Measurements from ENCODE around the gene MAP2K6.

The MAP2K6 gene

DNA sequence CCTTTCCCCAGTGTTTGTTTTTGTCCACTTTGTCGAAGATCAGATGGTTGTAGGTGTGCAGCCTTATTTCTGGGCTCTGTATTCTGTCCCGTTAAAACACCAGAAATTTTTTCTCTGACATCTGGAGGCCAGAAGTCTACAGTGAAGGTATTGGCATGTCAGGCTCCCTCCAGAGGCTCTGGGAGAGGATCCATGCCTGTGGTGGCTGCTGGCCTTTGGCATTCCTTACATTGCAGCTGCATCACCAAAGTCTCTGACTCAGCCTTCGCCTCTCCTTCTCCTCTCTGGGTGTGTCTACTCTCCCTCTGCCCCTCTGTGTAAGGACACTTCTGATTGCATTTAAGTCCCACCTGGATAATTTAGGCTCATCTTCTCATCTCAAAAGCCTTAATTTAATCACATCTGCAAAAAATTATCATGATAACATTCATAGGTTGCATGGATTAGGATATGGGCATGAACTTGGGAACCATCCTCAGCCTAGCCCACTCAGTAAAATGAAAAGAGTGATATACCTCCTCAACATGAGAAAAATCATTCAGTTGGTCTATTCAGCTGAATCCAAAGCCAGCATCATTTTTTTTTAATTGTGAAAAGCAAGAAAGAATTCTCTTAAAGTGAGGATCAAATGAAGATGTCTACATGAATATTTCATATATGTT lies 78.0 kb downstream of the MAP2K6 start:
- DNase-seq (ENCODE audit: low read depth in 2 of 2) = no peak

DNA sequence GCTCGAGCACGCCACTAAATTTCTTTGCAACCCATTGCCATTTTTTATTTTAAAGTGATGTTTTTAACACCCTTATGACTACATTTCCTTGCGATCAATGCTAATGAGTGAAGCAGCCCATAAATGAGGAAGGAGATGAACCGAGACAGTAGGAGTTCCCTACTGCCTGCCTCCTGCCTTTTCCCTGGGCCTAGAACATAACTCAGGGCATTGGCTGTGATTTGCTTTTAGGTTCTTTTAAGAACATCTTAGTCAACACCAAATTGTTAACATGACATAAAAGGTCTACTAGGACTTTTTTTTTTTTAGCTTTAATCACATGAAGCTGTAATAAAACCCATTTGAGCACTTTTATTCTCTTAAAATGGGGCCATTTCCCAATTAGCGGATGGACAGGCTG lies 81.3 kb downstream of the MAP2K6 start:
- no peak for DNase-seq (ENCODE audit: low read depth in 2 of 2)

DNA sequence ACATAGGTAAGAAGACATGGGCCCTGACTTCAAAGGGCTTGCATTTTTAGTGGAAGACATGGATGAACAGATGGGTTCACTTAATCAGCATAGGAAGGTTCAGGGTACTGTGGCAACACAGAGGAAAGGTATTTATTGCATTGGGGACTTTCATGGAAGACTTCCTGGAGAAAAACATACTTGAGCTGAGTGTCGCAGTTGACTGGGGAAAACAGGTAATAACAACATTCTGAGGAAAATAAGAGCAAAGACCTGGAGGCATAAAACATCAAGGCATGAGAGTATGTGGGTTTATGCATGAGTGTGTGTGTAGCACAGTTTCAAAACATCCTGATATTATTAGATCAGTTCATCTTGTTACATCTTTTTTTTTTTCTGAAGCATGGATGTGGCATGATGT lies 82.7 kb downstream of the MAP2K6 start:
- DNase-seq (ENCODE audit: low read depth in 2 of 2) = no peak

DNA sequence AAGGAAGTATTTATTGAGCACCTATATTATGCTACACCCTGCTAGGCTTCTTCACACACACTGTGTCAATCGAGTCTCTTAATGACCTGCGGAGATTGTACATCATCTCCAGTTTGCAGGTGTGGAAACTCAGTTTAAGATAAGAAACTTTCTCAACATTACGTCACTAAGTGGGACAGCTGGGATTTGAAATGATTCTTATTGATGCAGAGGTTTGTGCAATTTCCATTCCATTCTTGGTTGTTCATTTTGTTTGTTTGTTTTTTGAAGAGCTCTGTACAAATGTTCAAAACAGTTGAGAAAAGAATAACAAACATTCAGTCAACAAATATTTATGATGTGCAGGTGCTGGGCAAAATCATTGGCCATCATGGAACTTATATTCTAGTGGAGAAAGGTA lies 84.8 kb downstream of the MAP2K6 start:
- no peak for DNase-seq (ENCODE audit: low read depth in 2 of 2)

DNA sequence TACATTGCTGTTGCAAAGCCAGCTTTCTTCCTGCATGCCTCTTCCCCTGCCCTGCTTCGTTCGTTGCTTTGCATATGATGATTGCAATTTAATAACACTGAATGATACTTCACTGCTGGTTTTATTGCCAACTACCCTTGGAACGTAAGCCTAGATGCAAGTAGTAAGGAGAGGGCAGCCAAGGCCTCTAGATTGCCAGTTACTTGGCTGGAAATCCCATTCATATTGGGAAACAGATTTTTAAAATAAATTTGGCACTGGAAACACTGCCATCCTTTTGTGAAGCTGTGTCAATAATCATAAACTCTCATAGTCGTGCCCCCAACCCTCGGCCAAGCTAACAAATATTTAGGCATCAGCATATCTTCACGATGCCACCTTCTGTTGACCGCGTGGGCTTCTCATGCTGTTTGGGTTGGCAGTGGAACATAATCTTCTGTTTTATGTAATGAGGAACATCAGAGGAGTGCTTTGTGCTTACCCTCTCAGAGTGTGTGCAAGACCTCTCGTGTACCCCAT lies 86.5 kb downstream of the MAP2K6 start:
- DNase-seq (ENCODE audit: low read depth in 2 of 2) = no peak

DNA sequence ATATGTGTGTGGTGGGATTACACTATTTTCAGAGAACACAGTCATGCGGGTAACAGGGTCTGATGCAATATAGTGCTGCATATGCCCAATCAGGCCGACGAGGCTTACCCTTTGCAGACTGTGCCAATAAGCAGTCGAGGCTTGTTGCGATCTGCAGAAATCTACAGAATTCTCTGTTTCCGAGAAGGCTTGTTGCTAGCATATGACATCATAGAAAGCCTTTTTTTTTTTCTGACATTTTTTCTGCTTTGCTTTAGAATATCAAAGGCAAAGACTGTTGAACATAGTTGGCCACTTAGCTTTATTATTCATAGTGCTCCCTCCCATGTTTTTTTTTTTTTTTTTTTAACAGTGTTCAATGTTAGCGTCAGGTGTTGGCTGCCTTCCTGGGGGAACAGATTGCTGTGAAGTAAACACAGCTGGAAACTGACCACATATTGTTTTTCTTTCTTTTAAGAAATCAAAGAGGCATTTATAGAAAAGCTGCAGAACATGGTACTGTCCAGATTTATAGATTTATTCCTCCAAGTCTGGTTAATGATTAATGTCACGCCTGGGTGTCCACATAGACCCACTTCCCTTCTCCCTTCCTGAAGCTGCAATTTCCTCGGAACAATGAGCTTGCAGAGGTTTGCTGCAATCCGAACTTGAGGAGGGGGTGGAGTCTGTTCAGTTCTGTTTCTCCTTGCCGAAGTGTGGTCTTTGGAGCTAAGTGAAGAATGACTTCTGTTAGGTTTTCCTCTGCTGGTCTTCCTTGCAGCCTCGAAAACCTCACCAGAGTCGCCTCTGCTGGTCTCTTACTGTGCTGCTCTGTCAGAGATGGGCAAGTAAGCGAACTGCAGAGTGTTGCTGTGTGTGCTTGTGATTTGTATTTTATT lies 87.3 kb downstream of the MAP2K6 start:
- DNase-seq (ENCODE audit: low read depth in 2 of 2) = no peak

DNA sequence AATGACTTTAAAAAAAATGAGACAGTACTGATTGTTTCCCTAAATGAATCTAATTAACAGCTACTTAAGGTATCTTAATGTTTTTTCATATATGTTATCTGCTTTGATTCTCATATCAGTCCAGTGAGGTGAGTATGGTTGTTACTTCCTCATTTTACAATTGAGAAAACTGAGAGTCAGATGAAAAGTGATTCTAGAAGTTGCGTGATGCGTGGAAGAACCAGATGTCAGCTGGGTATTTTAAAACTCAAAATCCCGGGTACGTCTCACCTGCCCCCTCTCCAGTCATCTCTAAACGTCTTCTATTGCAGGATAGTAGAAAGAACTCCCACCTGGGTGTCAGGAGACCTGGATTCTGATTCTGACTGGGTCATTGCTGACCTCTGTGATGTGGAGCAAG lies 89.2 kb downstream of the MAP2K6 start:
- no peak for DNase-seq (ENCODE audit: low read depth in 2 of 2)

DNA sequence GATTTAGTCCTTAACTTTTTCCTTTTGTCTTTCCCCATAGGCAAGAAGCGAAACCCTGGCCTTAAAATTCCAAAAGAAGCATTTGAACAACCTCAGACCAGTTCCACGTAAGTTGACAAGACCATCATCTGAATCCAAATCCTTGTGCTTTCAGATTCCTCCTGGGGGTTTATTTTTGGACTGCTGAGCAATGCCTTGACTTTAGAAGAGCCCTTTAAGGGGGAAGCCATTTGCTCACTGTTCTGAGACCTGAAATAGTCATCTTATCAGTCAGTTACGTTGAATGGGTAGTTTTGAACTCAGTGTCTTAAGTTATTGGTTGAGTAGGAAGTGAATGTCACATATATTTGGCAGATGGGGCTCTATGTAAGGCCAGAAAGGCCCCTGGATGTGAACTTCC lies 91.2 kb downstream of the MAP2K6 start:
- DNase-seq (ENCODE audit: low read depth in 2 of 2) = no peak

DNA sequence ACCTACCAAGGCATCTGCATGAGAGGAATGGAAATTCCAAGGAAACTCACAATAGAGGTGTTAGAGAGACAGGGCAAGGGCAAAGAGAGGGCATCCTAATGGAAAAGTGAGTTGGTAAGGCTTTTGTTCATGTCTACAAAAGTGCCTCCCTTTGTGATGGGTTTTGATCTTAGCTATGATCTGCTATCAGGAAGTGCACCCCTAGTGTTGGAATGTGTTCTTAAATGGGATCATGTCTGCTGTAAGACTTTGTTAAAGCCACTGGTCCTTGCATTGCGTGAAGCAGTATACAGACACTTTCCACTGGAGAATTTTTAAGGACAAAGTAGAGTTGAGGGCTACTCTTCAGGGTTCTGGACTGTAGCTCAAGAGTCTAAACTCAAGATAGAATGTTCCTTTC lies 92.0 kb downstream of the MAP2K6 start:
- no peak for DNase-seq (ENCODE audit: low read depth in 2 of 2)

DNA sequence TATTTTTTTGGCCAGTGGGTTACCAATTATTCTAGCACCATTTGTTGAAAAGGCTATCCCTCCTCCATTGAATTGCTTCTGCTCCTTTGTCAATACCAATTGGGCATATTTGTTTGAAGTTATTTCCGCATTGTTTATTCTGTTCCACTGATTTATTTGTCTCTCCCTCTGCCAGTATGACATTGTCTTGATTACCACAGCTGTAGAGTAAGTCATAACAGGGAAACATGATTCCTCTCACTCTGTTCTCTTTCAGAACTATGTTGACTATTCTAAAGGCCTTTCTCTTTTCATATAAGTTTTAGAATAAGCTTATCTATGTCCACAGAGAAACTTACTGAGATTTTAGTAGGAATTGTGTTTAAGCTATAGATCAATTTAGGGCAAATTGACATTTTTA lies 94.3 kb downstream of the MAP2K6 start:
- DNase-seq (ENCODE audit: low read depth in 2 of 2) = no peak

DNA sequence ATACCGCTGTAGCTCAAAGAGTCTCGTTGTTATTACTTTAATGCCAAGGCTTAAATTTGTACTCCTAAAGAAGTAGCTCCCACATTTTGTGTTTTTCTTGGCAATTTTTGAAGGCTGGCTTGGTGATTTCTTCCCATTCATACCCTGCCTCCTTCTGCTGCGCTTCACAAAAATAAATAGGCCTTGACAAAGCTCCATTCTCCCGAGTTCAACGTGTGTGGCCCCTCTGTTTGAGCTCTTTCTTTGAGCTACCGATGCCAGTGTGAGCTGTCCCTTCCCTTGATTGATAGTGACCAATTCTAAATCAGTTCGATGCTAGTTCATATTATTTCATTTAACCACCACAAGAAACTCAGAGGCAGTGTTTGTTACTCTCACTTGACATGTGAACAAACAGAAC lies 96.8 kb downstream of the MAP2K6 start:
- DNase-seq (ENCODE audit: low read depth in 2 of 2) = no peak

DNA sequence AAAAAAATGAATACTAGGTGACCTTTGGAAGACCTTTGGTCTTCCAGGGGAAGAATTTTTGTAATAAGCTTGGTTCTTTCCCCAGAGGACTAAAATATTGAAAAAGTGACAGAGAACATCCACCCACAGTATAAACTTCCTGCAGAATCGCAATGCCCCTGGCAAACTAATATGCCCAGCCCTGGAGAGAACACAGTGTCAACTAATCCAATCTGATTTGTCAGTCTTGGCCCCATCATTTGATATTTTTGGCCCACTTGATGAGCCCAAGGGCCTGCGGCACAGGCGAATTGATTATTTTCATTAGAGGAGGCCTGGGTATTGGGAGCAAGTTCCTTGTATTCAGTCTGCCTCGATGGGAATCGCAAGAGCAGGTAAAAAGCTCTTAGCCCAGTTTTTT lies 98.4 kb downstream of the MAP2K6 start:
- DNase-seq (ENCODE audit: low read depth in 2 of 2) = no peak

DNA sequence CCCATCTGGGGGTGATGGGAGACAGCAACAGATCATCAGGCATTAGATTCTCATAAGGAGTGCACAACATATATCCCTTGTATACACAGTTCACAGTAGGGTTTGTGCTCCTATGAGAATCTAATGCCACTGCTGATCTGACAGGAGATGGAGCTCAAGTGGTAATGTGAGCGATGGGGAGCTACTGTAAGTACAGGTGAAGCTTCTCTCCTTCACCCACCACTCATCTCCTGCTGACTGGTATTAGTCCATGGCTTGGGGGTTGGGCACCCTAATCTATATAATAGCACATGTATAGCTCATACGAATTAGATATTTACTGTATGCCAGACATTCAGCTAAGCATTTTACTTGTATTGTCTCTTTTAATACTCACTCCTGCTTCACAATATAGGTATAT lies 101.7 kb downstream of the MAP2K6 start:
- no peak for DNase-seq (ENCODE audit: low read depth in 2 of 2)

DNA sequence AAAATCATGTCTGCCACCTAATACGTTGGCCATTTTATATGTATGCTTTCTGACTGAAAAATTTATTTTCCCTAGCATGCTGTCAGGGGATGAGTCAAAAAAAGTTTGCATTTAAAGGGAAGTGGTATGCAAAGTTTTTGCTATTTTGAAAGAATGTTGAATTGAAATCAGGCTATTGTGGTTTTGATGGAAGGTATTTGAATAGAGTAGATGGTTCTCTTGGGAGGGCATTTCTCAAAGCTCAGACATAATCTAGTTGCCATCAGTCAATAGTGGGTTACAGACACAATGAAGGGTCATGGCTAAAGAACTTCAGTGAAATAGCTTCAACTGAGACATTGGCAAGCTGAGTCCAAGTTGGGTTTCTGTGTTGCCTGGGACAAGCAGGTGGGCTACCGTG lies 102.4 kb downstream of the MAP2K6 start:
- no peak for DNase-seq (ENCODE audit: low read depth in 2 of 2)

DNA sequence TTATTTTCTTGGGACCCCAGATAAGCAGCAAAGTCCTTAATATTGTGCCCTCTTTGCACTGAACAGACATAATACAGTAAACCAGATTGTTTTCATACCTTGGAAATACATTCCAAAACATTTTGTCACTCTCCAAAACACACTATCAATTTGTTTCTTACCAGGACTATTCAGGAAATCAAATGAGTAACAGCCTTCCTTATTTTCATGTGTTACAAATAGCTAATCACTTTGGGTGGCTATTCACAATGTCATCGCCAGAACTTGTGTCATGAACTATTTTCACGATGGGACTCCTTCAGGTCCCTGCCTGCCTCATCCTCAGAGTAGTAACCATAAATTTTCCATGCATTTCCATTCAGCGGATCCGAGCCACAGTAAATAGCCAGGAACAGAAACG lies 104.5 kb downstream of the MAP2K6 start:
- DNase-seq (ENCODE audit: low read depth in 2 of 2) = no peak

DNA sequence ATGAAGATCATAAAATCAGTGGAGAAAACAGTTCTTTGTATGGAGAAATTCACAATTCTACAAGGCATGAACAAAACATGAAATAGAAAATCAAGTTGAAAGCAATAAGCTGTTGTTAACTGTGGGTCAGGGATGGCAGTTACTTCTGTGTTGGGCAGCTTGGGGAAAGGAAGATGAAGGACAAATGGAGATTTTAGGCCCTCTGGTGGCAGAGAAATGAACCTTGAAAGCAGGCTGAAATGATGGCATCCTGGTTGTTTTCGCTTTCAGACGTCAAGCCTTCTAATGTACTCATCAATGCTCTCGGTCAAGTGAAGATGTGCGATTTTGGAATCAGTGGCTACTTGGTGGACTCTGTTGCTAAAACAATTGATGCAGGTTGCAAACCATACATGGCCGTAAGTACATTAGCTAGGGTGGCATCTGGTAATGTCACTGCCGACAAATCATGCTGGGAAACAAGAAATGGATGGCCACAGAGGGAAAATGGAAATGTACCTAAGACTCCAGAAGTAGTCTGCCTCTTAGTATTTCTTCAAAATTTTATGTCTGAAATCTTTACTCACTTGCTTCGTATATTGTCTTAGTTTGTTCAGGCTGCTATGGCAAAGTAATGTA lies 108.9 kb downstream of the MAP2K6 start:
- no peak for DNase-seq (ENCODE audit: low read depth in 2 of 2)

DNA sequence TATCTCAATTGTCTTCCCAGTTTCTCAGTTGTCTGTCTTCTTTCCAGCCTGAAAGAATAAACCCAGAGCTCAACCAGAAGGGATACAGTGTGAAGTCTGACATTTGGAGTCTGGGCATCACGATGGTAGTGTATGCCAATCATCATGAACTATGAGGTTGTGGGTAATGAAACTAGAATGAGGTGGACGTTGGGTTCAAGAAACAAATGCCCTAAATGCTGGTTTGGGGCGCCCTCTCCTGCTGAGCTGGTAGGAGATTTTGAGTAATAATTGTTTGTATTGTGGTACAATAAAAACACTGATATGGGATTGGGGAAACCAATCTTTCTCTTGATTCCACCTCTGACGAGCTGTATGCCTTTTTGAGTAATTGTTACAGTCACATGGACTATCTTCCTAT lies 110.4 kb downstream of the MAP2K6 start:
- DNase-seq (ENCODE audit: low read depth in 2 of 2) = no peak

DNA sequence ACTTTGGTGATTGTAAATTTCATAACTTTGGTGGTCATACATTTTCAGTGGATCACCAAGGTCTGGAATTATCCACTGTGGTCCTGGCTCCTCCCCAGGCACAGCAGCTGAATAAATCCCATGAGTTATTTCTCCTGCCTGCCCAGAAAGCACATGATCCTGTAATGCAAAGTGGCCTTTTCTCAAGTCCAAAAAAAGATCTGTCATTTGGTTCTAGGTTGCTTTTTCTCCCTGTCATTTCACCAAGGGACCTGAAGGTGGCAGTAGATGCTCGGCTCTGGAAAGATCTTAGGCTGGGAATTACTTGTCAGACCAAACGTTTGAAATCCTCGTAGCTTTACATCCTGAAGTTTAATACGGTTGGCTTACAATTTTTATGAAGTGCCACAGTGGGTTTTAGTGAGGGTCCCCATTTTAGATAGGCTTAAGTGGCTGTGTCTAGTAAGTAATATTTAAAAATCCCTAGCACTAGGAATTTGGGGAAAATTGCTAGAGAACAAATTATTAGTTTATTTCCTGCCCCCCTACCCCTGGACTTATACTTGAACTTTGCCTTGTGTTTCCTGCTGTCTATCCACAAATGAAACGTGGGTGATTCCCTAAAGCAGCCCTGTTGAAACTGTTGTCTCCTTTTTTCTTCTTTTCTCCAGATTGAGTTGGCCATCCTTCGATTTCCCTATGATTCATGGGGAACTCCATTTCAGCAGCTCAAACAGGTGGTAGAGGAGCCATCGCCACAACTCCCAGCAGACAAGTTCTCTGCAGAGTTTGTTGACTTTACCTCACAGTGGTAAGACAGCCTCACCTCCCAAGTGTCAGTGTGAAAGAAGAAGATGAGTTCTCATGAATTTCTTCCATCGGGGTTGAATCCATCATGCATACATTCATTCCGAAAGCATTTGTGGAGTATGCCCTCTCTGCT lies 111.7 kb downstream of the MAP2K6 start:
- no peak for DNase-seq (ENCODE audit: low read depth in 2 of 2)

DNA sequence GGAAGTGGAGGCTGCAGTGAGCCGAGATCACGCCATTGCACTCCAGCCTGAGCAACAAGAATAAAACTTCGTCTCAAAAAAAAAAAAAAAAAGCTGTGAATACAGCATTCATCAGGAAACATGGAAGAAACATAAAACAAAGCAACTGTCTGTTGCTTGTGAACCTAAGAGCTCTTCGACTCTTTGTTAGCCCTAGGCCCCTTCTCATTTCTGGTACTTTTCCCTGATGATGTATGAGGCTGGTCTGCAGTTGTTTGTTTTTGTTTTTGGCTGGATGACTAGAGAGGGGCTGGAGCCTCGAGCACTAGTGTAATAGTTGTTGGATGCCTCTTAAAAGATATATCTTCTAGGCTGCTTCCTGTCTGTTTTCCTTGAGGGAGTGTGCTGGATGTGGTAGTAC lies 113.5 kb downstream of the MAP2K6 start:
- no peak for DNase-seq (ENCODE audit: low read depth in 2 of 2)

DNA sequence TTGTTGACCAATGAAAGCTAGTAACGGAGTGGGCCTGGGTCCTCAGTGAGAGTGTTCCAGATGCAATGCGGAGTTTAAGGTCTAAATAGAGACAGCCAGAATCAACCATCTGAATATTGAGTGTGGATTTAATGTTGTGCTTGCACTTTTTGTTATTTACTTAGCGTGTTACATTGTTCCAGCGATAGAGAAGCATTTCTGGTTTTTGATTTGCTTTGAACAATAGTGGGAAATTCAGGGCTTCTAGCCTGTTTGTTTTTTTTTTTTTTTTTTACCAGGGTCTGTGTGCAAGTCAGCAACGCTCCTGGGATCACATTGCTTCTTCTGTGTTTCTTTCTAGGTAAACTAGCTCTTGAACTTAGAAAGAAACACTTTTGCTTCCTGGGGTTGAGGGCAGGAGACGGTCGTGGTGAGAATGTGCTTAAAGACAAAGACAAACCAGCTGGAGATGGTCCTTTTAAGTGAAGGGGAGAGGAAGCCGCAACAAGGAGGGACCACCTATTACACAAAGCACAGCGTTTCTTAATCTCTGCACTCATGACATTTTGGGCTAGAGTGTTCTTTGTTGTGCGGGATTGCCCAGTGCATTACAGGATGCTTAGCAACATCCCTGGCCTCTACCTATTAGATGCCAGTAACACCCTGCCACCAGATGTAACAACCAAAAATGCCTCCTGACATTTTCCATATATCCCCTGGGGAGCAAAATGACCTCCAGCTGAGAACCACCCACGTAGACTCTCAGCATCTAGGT lies 119.2 kb downstream of the MAP2K6 start:
- no peak for DNase-seq (ENCODE audit: low read depth in 2 of 2)

DNA sequence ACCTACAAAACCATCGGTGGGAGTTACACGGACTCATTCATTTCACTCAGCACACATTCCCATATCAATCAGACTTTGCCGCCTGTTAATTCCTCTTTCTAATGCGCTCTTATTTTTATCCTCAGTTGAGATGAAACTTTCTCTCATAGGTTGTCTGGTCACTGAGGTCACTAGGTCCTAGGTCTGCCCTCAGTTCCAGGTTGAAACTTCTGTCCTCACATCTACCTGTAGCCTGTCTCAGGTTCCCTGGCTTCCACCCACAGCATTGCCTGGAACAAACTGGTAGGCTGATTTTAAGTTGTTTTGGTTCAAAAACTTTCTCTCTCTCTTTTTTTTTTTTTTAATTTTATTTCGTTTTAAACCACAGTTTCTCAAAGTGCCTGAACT lies 119.7 kb downstream of the MAP2K6 start:
- no peak for DNase-seq (ENCODE audit: low read depth in 2 of 2)

Data from activated CD8-positive, alpha-beta memory T cell treated with anti-CD3 and anti-CD28 coated beads for 4 hours (primary cell).